PC-3 (cell line): ENCODE results near the gene ELOVL2.

ENCODE experiments used
- EZH2phosphoT487 ChIP-seq: fragments of 300-600 bp; sonication (generic); IDR thresholded peaks from 2 replicates; pipeline ENCODE4 v1.6.1; 2018; ENCODE audit warnings: mild to moderate bottlenecking, antibody characterized with exemption, low read length, borderline replicate concordance
- TF ChIP-seq, protein P1 (sequence below): fragments of 300-600 bp; sonication (generic); conservative IDR thresholded peaks from 2 replicates; pipeline ENCODE4 v1.5.1; 2017; ENCODE audit warnings: antibody characterized with exemption, low read depth, mild to moderate bottlenecking, low read length

DNA sequence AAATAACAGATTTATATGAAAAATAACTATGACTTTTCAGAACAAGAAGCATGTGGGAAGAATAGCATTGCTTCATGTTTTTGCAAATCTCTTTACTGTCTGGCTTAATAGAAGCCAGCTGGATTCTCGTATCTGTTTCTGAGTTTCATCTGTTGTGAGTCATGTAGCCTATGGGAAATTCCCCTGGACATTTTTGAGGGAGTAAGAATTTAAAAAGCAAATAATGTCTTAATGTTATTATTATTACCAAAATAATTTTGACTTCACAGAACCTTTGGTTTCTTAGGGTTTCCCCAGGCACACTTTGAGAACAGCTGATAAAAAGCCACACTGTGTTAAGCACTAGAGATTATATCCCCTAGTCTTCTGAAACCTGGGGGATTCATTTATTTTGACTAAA, 81.4 kb downstream of the ELOVL2 start:
- no peak for TF ChIP-seq EZH2phosphoT487
- TF ChIP-seq, protein P1, sequence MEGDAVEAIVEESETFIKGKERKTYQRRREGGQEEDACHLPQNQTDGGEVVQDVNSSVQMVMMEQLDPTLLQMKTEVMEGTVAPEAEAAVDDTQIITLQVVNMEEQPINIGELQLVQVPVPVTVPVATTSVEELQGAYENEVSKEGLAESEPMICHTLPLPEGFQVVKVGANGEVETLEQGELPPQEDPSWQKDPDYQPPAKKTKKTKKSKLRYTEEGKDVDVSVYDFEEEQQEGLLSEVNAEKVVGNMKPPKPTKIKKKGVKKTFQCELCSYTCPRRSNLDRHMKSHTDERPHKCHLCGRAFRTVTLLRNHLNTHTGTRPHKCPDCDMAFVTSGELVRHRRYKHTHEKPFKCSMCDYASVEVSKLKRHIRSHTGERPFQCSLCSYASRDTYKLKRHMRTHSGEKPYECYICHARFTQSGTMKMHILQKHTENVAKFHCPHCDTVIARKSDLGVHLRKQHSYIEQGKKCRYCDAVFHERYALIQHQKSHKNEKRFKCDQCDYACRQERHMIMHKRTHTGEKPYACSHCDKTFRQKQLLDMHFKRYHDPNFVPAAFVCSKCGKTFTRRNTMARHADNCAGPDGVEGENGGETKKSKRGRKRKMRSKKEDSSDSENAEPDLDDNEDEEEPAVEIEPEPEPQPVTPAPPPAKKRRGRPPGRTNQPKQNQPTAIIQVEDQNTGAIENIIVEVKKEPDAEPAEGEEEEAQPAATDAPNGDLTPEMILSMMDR = no peak
